Breast epithelium (tissue), 3 donors: ENCODE data around the gene MAPKAP1.

Source experiments
- POLR2AphosphoS5 ChIP-seq, 3 donors: sonication (generic); formaldehyde crosslinking; IDR thresholded peaks; one replicate each; pipeline ENCODE4 v1.6.1; 2017; ENCODE audit warnings: antibody characterized with exemption in 3 of 3
- TF ChIP-seq, protein P1 (sequence below), 3 donors: fragments of 450-650 bp; IDR thresholded peaks; one replicate each; pipeline ENCODE4 v1.5.1; 2016 to 2017; ENCODE audit warnings: antibody characterized with exemption in 3 of 3, mild to moderate bottlenecking in 3 of 3, moderate library complexity in 3 of 3

DNA sequence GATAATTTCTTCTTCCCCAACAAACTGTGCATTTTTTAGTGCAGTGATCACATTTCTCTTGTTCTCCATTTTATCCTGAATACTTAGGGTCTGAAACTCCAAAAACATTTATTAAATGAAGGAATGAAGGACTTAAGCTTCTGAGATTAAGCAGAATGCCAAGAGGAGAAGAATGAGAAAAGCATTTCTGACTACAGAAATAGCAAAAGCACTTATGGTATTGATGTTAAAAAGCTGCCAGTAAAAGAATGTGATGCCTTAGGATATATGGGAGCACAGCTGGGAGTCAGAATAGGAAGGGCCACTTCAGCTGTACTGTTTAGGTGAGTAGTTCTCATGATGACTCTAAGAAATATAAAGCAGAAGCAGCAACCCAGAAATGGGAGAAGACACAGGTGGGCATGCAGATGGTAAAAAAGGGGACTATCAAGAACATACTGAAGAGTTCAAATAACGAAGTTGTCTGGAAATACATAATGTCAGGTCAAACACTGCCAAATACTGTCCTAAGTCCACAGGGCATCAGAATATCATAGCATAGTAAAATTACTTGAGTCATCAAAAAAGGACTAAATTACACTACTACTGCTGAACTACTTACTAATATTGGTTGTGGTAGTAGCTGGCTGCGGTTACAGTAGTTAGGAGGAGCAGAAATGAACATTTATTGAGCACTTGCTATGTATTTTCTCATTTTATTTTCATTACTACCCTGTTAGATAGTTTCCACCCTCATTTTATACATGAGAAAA is 132.7 kb downstream of the MAPKAP1 start:
- TF ChIP-seq, protein P1, sequence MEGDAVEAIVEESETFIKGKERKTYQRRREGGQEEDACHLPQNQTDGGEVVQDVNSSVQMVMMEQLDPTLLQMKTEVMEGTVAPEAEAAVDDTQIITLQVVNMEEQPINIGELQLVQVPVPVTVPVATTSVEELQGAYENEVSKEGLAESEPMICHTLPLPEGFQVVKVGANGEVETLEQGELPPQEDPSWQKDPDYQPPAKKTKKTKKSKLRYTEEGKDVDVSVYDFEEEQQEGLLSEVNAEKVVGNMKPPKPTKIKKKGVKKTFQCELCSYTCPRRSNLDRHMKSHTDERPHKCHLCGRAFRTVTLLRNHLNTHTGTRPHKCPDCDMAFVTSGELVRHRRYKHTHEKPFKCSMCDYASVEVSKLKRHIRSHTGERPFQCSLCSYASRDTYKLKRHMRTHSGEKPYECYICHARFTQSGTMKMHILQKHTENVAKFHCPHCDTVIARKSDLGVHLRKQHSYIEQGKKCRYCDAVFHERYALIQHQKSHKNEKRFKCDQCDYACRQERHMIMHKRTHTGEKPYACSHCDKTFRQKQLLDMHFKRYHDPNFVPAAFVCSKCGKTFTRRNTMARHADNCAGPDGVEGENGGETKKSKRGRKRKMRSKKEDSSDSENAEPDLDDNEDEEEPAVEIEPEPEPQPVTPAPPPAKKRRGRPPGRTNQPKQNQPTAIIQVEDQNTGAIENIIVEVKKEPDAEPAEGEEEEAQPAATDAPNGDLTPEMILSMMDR (IDR thresholded peaks at IDR 0.05) = no peak
- no peak for TF ChIP-seq POLR2AphosphoS5 (IDR thresholded peaks at IDR 0.05)
